Colonic mucosa (tissue), 4 donors: ENCODE results near the gene XCL1. TPM values are rescaled to one million over a fixed set of nuclear protein-coding genes. Genes with fewer than 3 reads are reported as not detected.

Experiments
- DNase-seq: peaks from one replicate; pipeline ENCODE4 v3.0.0-alpha.2; 2020
- H3K27ac ChIP-seq: fragments of 200-600 bp; one replicate; pipeline ENCODE4 v1.8.0; 2021
- H3K27me3 ChIP-seq: fragments of 200-600 bp; one replicate; pipeline ENCODE4 v1.8.0; 2021
- H3K36me3 ChIP-seq: fragments of 200-600 bp; one replicate; pipeline ENCODE4 v1.8.0; 2021
- H3K4me1 ChIP-seq: fragments of 200-600 bp; one replicate; pipeline ENCODE4 v1.8.0; 2021; ENCODE audit warnings: mild to moderate bottlenecking
- H3K4me3 ChIP-seq: fragments of 200-600 bp; one replicate; pipeline ENCODE4 v1.8.0; 2021
- H3K9ac ChIP-seq, 2 donors: one replicate each; pipeline ENCODE4 v1.7.0; 2013; ENCODE audit warnings: control low read depth in 2 of 2, low read depth in 2 of 2, low read length in 2 of 2
- H3K9me3 ChIP-seq: fragments of 200-600 bp; one replicate; pipeline ENCODE4 v1.8.0; 2021
- intact Hi-C: fragments of 100-400 bp; cut with DNase I; formaldehyde crosslinking; loops from one replicate; pipeline ENCODE4 v1.14.1; 2022
- total RNA-seq, 2 donors: library from RNA; stranded (reverse); fragmentation: NEBNext Ultra II Directional in 1 of 2; extraction: Animal tissue kit (Norgen Biotek cat#: 25700) in 1 of 2; gene quantifications; one replicate each; pipeline ENCODE4 v1.2.1, GENCODE V29; 2021
- TF ChIP-seq, protein P1 (sequence below): fragments of 200-600 bp; IDR thresholded peaks from one replicate; pipeline ENCODE4 v1.8.0; 2022; ENCODE audit warnings: antibody characterized with exemption, mild to moderate bottlenecking
- donor health status: healthy.
- donor health status: DM: no; HTN: no; CAD: no.
- donor health status: DM: no; HTN: no; CAD: no.

The XCL1 gene
- total RNA-seq, 2 donors from 2014 or later = 0.17 TPM; not detected in 1

DNA sequence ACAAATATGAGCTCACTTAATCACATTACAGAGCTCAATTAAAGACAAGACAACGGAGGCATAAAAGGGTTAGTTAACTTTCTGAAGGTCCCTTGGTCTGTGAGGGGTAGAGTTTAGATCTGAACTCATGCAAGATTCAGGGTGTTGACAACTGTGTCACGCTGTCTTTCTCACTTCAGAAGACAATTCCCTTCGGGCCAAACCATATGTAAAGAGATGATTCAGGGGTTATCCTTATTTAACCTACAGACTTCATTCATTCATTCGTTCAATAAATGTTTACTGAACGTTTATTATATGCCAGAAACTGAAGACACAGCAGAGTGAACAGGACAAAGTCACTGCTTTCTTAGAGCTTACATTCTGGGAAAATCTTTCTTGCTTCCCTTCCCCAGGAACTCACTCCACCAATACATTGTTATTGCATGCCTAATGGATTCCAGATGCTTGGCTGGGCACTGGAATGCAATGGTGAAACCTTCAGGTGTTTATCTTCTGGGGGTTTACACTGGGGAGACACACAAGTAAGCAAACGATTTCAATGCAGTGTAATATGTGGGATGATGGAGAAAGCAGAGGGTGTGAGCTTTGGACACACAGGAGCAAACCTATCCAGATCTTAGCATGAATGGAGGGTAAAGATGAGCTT, 6.4 kb downstream of the XCL1 start:
- Histone ChIP-seq H3K27ac (no peak overlapping the region), H3K36me3 (no peaks in the 10 kb centered on the region), H3K4me3 (no peak overlapping the region), H3K9me3 (no peaks in the 10 kb centered on the region), H3K4me1 (no peaks in the 10 kb centered on the region), H3K9ac (no peak overlapping the region), H3K27me3 (no peaks in the 10 kb centered on the region)
- TF ChIP-seq, protein P1, sequence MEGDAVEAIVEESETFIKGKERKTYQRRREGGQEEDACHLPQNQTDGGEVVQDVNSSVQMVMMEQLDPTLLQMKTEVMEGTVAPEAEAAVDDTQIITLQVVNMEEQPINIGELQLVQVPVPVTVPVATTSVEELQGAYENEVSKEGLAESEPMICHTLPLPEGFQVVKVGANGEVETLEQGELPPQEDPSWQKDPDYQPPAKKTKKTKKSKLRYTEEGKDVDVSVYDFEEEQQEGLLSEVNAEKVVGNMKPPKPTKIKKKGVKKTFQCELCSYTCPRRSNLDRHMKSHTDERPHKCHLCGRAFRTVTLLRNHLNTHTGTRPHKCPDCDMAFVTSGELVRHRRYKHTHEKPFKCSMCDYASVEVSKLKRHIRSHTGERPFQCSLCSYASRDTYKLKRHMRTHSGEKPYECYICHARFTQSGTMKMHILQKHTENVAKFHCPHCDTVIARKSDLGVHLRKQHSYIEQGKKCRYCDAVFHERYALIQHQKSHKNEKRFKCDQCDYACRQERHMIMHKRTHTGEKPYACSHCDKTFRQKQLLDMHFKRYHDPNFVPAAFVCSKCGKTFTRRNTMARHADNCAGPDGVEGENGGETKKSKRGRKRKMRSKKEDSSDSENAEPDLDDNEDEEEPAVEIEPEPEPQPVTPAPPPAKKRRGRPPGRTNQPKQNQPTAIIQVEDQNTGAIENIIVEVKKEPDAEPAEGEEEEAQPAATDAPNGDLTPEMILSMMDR = no peak
- intact Hi-C loops = no loop called here
- no peak for DNase-seq

DNA sequence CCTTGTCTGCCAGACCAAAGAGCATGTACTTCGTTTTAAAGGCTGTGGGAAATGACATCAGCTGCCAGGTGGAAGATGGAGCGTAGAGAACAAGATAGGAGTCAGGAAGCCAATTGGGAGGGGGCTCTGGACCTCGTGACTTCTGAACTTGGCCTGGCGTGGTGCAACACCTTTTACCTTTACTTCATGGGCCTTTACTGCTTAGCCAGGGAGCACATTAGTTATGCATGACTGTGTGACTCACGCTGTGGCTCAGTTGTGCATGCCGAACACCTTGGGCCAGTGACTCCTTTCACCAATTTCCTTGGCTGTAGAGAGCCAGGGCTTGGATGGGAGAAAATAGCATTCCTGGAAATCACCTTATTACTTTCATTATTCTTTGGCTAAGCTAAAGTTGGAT, 7.2 kb downstream of the XCL1 start:
- H3K9me3 ChIP-seq = no peaks in the 10 kb centered on the region
- TF ChIP-seq, protein P1 = no peak
- H3K9ac ChIP-seq = no peak overlapping the region
- no peak overlapping the region for H3K27ac ChIP-seq
- no peaks in the 10 kb centered on the region for H3K27me3 ChIP-seq
- no peaks in the 10 kb centered on the region for H3K36me3 ChIP-seq
- intact Hi-C loops = no loop called here
- no peaks in the 10 kb centered on the region for H3K4me1 ChIP-seq
- H3K4me3 ChIP-seq = no peak overlapping the region
- no peak for DNase-seq

DNA sequence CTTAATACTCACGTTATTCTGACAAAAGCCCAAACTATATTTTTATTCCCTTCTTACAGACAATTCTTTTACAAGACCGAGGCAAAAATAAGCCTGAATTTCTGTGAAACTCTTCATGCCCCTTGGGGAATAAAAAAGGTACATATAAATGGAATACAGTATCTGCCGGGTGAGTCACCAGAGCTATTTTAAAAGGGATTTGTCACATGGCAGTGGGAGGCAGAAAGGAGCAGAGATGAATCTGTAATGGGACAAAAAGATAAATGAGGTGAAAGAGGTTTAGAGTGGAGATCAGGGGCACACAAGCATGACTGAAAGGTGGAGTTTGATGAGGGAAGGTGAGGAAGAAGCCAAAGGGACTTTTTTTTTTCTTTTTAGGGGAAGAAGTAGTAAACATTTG, 8.8 kb downstream of the XCL1 start:
- DNase-seq = no peak
- Histone ChIP-seq H3K4me1 (no peaks in the 10 kb centered on the region), H3K27ac (no peak overlapping the region), H3K9me3 (no peaks in the 10 kb centered on the region), H3K27me3 (no peaks in the 10 kb centered on the region), H3K36me3 (no peaks in the 10 kb centered on the region), H3K4me3 (no peak overlapping the region), H3K9ac (no peak overlapping the region)
- intact Hi-C loops = no loop called here
- TF ChIP-seq, protein P1 = no peak

DNA sequence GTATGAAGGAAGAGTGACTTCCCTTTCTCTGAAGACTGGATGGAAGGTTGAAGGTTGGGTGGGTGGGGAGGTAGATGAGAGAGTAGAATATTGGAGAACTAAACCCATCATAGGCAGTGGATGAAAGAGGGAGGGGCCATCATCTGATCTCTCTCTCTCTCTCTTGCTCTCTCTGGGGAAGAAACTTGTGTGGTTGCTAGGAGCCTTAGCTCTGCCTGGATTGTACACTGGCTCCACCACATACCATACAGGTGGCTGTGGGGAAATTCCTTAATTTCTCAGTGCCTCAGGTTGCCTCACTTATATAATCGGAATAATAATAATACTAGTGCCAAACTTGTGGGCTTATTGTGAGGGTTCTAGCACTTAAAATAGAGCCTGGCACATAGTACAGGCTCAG, 9.5 kb downstream of the XCL1 start:
- no peak overlapping the region for H3K4me3 ChIP-seq
- H3K27ac ChIP-seq = no peak overlapping the region
- H3K9ac ChIP-seq = no peak overlapping the region
- no peaks in the 10 kb centered on the region for H3K36me3 ChIP-seq
- H3K4me1 ChIP-seq = no peaks in the 10 kb centered on the region
- no peaks in the 10 kb centered on the region for H3K27me3 ChIP-seq
- TF ChIP-seq, protein P1 = no peak
- intact Hi-C loops = no loop called here
- H3K9me3 ChIP-seq = no peaks in the 10 kb centered on the region
- no peak for DNase-seq

- Histone ChIP-seq H3K27ac (no peak overlapping the region), H3K36me3 (no peaks in the 10 kb centered on the region), H3K9me3 (no peaks in the 10 kb centered on the region), H3K9ac (no peak overlapping the region), H3K4me3 (no peak overlapping the region), H3K4me1 (no peaks in the 10 kb centered on the region), H3K27me3 (no peaks in the 10 kb centered on the region)
- intact Hi-C loops = no loop called here
- TF ChIP-seq, protein P1 = no peak
- DNase-seq = no peak
Measured at GRCh38 chr1:168589167-168589566, 12.8 kb downstream of the XCL1 start.
